HepG2 (cell line): Measurements from ENCODE around the gene ROBO2.

Experiments
- BRCA1 ChIP-seq: sonication (generic); formaldehyde crosslinking; IDR thresholded peaks from 2 replicates; pipeline ENCODE4 v1.4.0; 2020; ENCODE audit warnings: missing genetic modification reagents
- CTCF ChIP-seq: sonication (generic); formaldehyde crosslinking; IDR thresholded peaks from 2 replicates; pipeline ENCODE4 v1.5.0; 2020; ENCODE audit warnings: mild to moderate bottlenecking, missing genetic modification reagents, moderate library complexity
- MEIS1 ChIP-seq: sonication (generic); formaldehyde crosslinking; IDR thresholded peaks from 2 replicates; pipeline ENCODE4 v1.9.0; 2021; ENCODE audit warnings: mild to moderate bottlenecking, missing genetic modification reagents, moderate library complexity, borderline replicate concordance
- PPARG ChIP-seq: conservative IDR thresholded peaks from 2 replicates; pipeline ENCODE4 v1.6.1; 2016; ENCODE audit warnings: missing biosample characterization, missing genetic modification reagents

- no peak for TF ChIP-seq MEIS1 (CRISPR knock-in tag)
- TF ChIP-seq PPARG: no peak
- TF ChIP-seq BRCA1 (CRISPR knock-in tag): no peak
- no peak for TF ChIP-seq CTCF (CRISPR knock-in tag)
Observed at GRCh38 chr3:77084511-77084910, 44.6 kb downstream of the ROBO2 start.
